ENCODE measurements around the gene ADPRH.

ADPRH gene

DNA sequence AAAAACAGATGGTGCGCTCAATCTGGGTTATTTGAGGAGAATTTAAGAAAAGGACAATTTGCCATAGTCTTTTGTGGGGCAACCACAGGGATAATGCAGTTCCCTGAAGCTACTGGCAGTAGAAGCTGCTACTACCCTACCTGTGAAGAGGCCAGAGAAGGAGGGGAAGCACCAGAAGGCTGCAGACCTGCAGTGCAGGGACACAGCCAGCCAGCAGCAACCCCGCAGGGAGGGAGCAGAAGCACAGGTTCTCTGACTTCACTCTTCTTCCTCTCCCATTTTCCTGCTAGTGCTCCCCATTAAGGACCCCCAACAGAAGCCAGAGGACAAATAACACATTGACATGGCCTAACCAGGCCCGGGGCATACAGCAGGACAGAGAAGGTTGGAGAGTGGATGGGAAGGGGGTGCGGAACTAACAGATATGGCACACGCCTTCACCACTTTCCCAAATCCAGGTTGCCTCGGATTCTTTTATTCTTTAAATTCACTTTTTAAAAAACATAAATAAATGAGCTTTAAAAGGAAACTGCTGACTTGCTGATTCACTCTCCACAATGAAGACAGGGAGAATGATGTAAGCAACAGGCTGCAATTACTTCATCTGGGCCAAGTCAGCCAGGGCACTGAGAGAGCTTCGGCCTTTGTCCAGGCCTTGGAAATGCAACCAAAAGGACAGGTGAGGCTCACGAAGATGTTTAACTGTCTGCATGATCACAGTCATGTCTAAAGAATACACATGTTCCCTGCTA lies 51.0 kb downstream of the ADPRH start:
- no peak for DNase-seq (ENCODE audit: low spot score)

DNA sequence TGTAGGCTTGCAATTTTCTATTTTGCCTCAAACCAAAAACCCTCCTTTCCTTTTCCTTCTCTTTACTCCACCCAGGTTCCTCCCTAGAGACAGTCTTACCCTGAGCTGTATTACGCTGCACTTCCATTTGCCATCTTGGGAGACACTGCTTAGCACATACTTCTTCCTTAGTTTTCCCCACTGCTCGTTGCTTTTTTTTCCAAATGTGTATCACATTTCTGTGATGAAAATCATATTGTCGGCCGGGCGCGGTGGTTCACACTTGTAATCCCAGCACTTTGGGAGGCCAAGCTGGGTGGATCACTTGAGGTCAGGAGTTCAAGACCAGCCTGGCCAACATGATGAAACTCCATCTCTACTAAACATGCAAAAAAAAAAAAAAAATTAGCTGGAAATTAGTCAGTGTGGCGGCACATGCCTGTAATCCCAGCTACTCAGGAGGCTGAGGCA lies 51.6 kb downstream of the ADPRH start:
- DNase-seq (ENCODE audit: low spot score): no peak

DNA sequence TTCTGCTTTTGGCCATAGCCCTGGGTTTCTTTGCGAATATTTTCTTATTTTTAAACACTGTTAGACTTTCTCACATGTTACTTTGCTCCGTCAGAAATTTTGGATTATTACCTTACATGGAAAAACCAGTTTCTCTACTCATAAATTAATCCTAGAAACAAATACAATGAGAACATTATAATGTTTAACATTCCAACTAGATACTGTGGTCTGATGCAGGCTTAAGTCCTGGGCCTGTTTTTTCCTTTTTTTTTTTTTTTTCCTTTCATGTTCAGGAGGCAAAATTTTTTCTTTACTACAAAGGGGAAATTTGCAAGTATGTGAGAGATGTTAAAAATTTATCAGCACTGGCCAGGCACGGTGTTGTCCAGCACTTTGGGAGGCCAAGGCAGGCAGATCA lies 52.2 kb downstream of the ADPRH start:
- no peak for DNase-seq (ENCODE audit: low spot score)

DNA sequence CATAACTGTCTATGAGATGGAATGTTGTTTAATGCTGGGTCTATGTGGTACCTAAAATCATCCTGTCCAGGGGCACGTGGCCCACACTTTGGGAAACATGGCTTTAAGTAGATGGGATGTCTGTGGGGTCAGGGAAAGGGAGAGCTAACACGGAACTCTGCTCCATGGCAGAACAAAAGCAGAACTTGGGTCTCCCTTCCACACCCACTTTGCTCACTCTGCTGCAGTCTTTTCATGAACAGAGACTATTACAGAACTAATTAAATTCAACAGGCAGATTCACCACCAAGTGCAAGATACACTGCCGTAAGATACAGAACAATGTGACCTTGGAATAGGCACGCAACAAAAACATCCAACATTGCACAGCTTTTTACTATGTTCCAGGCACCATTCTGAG lies 52.9 kb downstream of the ADPRH start:
- no peak for DNase-seq (ENCODE audit: low spot score)

DNA sequence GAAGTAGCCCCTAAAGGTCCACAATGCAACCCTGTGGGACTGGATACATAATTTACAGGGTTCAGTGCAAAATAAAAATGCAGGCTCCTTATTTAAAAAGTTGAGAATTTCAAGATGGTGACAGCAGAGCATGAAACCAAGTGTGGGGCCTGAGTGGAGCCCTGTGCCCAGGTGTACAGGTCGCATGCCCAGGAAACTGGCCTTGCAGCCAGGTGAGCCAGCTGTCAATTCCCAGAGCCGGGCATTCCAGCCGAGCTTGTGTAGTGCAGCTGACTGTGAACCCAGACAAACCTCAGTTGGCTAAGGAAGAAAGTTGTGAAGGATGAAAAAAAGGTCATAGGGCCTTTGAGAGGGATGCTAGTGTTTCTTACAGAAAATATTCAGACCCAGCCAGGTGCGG lies 53.5 kb downstream of the ADPRH start:
- DNase-seq (ENCODE audit: low spot score): no peak

DNA sequence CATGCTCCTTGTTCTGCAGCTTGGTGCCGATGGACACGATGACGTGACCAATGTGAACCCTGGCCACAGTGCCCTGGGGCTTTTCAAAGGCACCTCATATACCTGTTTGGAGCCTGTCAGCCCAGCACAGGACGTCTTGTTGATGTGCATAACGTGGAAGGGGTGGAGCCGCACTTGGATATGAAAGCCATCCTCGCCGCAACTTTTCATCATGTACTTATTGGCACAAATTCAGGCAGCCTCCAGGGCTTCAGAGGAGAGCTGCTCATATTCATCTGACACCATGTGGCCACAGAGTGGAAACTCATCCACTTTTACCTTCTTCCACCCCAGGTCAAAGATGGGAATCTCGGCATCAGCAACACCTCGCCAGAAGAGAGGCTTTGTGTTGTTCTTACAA lies 56.4 kb downstream of the ADPRH start:
- no peak for DNase-seq (ENCODE audit: low spot score)

DNA sequence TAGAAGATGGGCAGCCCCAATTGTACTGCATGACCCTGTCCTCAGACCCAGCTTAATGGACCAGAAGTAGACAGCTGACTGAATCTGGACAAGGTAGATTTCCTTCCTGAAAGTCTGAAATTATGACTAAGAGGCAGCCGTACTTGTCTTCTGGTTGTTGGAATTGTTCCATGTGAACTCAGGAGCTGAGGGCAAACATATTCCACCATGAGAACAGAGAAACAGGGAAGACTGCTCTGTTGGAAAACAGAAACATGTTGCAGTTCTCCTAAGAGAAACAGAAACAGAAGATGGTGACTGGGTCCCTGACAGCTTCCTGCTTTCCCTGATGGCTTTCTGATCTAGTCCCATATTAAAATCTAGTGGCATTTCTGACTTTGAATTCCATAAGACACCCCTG lies 57.0 kb downstream of the ADPRH start:
- DNase-seq (ENCODE audit: low spot score): no peak

DNA sequence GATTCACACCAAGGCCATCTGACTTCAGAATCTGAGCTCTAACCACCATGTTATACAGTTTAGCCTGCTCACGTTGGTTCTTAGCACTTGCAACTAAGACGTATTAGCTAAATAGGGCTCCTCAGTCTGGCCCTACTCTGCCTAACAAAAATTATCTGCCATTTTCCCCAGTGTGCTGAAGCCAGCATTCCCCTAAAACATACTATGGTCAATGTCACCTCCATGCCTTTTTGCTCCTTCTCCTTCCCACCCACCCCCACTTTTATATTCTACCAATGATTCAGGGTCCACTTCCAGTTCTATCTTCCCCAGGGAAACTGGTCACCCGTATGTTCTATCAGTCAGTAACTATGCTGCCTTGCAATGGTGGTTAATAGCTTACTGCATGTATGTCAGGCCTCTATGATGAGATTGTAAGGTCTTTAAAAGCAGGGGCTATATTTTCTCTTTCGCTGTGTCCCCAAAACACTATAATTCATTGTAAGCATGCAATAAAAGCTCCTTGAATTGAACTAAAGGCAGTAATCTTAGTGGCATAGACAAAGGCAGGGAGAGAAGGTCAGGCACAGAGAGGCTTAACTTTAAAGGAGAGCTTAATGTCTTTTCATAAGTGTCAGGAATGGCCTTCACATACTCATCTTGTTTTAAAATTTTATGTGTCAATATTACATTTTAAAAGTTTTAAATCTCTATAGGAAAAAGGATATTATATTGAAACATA lies 57.8 kb downstream of the ADPRH start:
- DNase-seq (ENCODE audit: low spot score): no peak

DNA sequence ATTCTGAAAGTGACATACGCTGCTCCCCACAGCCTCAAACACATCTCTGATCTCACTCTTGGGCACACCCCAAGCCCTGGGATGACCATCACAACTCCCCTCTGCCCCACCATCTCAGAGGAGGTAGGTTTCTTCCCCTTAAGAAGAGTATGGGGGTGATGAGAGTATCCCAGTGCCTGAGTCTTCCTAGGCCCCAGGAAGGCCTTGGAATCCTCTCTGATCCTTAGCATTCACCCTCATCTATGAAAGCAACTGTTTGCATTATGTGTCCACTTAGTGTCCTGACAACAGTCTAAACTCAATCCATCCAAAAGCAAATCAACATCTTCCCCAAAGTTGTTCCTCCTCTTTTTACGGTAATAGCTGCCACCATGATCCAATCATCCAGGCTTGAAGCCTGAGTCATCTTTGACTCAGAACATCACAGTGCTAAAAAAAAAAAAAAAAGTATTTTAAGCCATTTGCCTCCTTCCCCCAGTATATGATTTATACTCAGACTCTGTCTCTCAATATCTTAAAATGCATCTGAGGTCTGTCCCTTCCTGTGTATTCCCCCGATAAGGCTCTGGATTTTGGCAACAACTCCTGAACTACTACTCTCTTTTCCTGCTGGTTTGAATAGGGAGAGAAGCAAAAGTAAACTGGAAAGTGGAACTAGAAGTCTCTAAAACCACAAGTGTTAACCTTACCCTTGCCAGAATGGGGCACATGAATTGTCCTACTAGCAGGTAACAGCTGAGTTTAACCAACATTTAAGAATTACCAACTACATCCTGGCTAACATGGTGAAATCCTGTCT lies 58.6 kb downstream of the ADPRH start:
- no peak for DNase-seq (ENCODE audit: low spot score)
